DMS114 treated with DMSO at 0.1 percent for 48 hours (cell line): ENCODE results near the gene ADAM12.

Experiments used
- DNase-seq: peaks from one replicate; lab custom pipeline; 2025; ENCODE audit not compliant: unreplicated experiment; lab: John Stamatoyannopoulos, UW

ADAM12 gene

DNA sequence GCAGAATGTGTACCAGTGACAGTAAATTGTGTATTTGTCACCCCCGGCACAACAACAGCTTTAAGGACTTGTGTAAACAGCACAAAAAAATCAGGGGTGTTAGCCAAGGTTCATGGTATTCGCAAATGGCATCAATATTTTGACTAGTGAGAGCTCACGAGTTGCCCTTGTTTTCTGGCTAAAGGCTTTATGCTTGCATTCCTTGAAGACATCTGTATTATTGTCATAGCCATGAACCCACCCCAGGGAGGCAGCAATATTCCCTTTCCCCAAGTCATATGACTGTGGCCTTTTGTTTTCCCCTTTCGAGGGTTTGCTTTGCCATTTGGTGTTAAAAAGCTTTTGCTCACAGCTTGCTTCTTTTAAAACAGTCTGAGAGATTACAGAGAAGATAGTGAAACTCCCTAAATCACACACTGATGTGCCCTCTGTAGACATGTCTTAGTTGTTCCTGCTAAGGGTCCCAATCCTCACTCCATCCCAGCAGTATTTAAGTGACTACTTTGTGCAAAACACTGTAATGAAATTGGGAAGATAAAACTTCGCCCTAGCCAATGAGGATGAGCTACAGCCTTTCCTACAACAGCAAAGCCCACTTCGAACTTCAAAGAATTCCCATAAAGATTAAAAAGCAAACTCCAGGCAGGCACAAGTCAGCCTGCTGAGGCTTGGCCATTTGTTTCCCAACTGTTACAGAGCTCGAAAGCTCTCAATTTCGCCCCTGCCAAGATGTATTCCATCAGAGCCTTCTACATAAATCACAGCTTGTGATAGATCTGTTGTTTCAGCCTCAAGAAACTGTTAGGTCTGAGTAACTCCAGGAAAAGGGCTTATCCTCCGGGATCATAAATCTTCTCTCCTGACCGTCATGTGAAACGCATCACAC, 172.3 kb downstream of the ADAM12 start:
- DNase-seq, result no peak

DNA sequence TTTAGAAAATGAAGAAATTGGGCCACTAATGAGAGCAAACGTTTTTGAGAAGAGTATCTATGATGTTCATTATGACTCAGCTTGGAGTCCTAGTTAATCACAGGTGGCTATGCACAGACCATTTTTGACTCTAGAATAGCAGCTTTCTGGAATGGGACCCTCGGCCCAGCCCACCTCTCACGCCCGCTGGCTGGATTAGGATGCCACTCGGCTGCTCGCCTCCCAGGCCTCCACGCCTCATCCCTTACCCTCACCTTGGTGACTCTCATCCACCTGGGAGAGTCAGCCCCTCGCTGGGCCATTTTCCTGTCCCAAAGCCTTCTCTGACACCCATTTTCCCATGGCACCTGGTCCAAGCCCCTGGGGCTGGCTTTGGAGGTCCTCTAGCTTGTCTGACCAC, 173.6 kb downstream of the ADAM12 start:
- no peak for DNase-seq

DNA sequence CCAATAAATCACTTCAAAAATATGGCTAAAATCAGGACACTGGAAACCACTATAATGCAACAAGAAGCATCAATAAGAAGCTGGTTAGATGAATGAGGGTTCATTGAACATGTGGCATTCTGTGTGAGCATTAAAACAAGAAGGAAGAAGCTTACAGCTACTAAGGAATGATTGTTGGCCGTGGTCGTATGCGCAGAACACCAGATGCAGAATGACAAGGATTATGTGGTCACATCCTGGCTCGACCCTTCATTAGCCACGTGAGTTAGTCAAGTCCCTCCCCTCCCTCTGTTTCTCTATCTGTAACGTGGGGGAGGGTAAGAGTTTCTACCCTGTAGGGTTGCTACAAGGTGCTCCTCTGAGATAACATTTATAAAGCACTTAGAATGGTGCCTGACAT, 174.3 kb downstream of the ADAM12 start:
- DNase-seq, result no peak

DNA sequence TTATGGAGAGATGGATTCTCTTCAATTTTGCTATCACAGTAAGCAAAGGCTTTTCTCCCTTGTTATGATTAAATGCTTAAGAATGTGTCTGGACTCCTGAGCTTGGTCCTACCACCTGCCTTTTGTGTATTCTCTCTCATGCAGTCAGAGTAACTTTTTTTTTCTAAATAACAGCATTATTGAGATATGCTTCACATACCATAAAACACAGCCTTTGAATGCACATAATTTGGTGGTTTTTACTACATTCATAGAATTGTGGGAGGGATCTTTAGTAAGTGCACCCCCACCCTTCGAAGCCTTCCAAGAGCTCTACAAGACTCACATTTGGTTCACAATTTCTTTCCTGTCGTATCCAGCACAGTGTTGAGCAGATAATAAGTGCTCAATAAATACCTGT, 175.5 kb downstream of the ADAM12 start:
- no peak for DNase-seq

DNA sequence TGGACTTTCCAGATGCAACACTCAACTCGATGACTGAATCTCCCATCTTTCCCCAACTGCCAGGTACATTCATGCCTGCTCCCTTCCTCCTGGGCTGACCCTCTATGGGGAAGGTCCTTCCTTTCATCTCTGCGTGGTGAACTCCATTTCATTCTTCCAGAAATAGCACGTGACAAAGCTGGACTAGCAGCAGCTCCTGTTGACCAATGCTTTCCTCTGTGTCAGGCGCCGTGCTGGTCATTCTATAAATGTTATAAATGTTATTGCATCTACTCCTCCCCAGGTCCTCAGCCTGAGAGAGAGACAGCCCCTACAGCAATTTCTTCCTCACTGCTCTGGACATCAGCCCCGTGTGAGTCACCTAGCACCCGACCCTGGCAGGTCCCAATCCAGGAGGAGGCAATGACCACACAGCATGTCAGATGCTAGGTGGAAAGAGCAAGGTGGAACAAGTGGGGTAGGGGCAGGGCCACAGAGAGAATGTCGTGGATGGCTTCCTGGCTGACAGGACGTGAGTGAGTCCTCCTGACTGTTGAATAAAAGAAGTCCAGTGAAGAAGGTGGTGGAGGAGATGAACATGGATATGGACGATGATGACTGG, 178.1 kb downstream of the ADAM12 start:
- no peak for DNase-seq

DNA sequence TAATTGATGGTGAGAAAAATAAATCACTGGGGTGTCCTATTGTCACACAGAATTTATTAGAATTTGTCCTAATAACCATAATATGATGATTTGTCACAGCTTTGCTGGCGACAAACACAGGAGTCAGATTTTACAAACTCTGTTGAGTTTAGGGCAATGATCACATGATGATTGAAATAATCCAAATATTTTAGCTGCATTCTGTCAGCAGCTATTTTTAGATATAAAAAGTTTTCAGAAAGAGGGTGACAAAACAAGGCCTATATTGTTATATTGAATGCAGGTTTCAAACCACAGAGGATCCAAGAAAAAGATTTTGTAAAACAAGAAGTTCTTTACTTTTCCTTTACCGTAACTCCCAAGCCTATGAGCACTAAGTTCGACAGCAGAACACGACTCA, 178.8 kb downstream of the ADAM12 start:
- DNase-seq, result no peak

DNA sequence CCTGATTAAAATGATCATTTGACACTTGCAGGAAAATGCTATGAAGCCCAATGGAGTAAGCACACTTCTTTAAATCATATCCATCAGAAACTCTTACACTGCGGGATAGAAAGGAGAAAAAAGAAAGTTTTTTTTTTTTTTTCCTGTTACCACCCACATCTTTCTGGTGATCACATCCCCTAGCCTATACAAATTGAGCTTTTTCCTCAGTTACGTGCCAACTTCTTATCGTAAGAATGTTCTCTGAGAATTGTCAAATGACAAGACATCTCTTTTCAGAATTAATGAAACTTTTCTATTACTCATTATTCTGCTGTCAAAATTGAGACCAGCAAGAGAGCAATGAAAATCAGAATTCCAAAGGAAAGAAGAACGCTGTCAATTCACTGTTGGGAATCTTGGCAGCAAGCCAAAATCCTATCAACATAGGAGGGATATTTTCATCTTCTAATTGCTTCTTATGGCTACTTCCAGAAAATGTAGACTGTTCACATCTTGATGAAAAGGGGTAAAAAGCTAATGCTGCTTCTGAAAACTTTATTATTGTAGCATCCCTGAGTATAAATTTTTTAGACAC, 179.5 kb downstream of the ADAM12 start:
- DNase-seq, result no peak

DNA sequence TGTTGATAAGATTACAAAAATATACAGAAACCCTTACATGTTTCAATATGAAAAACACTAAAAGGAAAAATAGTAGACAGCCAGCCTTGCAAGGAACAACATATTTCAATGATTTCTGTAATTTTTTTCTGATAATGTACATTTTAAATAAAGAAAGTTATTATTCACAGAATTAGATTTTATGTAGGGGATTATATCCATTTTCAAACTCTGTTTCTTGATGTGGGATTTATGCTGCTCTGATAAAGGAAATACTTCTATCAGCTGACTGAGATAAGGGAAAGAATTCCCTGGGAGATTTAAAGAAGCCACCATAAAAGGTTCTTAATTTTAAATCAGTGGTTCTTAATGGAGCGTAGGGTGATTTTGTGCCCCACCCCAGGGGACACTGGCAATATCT, 180.4 kb downstream of the ADAM12 start:
- DNase-seq, result no peak

DNA sequence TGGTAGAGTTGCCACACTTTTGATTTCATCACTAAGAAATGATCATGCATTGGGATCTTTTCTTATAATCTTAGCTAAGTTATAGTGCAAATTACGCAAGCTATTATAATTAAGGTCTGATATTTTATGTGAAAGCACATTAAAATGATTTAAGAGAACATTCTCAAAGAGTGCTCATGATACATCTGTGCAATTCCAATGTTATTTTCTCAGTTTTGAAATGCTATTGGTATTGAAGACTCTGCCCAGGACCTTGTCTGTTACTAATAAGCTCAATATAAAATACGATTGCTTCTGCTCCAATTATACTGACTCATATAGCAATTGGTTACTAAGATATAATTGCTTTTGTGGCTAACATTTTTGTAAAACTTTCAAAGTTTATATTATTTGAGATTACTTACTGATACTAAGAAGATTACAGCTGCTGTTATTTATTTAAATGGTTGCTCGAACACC, 180.9 kb downstream of the ADAM12 start:
- no peak for DNase-seq

DNA sequence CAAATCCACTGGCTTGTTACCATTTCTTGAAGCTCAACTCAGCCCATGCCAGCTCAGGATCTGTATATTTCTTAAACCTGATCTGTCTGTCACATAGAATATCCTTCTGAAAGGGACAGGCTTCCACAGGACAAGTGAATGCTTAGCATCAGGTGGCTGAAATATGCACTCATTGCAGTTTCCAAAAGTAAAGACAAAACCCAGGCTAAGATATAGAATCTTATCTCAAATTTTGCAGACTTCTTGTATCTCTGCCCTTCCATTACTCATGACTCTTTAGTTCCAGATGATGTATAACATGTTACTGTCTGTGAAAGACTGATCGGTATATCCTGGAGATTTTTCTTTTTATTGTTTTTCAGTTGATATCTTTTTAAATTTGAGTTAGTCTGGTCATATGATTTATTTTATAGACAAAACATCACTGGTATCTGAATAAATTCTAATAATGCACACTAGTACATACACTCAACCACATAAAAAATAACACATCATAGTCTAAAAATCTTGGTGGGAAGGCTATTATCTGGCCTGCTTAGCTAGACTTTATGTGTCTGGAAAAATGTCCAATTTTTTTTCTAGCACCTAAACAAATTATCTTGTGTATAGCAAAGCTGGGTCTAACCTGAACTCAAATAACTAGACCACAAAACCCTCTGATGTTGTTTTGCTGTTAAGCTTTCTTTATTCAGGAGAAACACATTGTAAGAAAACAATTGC, 182.6 kb downstream of the ADAM12 start:
- DNase-seq, result no peak

DNA sequence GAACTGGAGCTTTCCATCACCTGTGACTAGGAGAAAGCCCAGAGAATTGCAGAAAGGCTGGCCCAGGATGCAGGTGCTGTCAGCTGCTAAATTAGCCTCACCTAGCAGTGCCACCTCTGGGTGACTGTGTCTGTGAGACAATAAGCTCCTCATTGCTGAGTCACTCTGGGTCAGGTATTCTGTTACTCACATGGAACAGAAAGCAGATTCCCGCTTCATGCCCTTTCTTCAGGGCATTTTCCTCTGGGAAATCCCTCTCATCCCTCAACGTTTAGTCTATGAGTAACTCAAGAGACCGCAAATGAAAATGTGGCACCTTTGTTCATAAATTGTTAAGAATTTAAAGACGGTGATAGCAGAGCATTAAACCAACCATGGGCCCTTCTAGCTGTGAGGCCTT, 184.0 kb downstream of the ADAM12 start:
- no peak for DNase-seq

DNA sequence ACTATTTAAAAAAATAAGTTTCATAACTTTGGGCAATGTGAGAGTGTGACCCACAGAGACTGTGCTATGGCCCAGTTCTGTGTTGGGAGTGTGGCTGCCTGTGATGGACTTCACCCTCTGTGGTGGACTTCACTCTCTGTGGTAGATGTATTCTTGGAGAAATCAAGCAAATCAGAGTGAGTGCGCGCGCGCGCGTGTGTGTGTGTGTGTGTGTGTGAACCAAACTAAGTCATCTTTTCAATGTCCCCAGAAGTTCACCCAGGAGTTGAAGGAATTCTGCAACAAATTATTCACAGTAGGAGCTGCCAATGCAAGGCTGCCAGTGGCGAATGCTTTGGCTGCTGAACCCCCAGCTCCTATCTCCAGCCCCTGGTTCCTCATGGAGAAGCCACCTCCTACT, 184.5 kb downstream of the ADAM12 start:
- DNase-seq, result no peak

DNA sequence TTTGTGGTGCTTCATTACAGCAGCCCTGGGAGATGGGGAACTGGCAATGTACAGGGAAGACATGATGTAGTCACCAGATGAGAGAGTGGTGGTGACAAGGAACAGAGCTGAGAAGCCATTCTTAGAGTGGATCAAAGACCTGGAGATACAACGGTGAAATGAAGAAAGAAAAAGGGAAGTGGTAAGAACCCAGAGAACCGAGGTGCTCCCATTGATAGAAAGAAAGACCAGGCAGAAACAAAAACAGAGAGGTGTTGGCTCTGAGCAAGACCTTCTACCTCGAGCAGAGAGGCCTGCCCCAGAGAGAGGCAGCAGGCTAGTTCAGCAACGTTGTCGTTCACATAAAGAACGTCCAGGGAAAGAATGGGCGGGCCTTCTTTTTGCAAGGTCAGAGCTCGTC, 186.7 kb downstream of the ADAM12 start:
- DNase-seq, result no peak

DNA sequence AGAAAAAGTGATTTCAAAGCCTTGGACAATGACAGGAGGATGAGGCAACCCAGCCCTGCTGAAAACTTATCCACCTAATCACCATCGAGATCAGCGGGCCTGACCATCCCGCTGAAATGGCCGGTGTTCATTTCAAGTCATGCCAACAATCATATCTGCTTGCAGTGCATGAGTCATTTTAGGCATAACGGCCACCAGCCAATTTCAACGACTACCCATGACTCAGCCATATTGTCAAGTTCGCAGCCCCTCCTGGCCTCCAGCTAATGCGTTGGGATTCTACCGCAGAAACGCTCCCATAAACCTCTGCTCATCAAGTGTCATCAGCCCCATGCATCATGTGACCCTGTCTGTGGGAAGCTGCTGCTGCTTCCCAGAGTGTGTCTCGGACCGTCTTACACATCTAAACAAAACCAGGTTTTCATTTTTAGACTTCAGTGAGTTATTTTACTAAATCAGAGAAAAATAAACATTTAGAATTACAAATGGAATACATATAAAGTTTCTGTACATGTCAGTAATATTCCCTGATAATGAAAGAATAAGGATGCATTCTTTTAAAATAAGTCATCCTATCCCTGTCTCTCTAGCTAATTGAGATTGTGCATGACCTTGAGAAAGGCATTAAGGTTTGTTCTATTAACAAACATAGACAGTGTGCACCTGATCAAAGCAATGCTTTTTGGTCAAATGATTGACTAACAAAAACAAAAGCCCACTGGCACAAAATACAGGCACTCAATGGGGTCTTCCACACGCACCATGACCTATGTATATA, 188.9 kb downstream of the ADAM12 start:
- DNase-seq, result no peak

DNA sequence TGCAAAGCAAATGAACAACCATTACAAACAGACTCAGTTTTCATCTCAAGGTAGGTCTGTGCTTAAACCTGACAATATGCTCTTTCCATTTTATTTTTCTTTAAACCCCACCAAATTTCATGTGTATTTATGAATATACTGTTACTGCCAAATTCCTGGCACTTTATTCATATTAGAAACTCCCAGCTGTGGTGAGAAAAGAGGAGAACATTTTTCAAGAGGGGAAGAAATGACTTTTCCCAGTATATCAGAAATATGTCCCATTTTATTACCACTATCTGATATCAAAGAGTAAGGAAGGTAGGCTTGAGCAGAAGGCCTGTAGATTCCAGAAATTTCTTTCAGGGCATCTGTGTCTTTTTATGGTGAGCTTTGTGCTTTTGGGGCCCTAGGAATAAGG, 189.6 kb downstream of the ADAM12 start:
- DNase-seq, result no peak

DNA sequence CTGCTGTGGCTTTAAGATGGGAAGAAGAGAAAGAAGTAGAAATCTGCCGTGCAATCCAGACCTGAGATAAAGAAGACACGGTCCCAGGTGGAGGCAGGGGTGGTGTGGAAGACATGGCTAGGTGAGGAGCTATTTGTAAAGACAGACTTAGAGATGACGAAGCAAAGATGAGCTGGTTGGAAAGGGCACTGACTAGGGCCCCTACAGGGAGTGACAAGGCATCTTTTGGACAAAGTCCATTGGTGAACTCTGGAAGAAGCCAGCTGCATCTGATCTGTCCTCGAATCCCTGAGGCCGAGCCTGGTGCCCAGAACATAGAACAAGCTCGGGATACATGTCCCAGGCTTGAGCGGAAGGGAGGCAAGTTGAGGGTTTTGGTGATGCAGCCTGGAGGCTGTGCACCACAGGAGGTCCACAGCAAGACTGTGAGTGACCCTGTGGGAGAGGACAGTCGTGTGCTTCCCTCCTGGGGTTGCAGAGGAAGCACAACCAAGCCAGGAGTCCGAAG, 191.2 kb downstream of the ADAM12 start:
- DNase-seq, result no peak

DNA sequence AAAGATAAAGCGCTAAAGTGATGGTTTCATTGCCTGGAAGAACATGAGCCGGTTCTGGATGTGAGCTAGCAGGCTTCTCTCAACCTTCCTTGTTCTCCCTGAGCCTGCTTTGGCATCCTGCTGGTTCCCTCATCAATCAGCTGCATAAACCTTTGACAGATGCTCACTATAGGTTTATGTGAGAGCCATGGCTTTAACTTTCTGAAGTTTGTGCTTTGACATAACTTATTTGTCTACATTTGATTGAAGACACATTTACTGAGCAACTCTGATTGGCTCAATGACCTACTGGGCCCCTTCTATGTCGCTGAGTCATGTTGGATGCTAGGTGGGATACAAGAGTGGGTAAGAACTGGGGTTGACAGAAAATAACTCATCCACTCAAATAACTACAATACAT, 192.0 kb downstream of the ADAM12 start:
- no peak for DNase-seq

DNA sequence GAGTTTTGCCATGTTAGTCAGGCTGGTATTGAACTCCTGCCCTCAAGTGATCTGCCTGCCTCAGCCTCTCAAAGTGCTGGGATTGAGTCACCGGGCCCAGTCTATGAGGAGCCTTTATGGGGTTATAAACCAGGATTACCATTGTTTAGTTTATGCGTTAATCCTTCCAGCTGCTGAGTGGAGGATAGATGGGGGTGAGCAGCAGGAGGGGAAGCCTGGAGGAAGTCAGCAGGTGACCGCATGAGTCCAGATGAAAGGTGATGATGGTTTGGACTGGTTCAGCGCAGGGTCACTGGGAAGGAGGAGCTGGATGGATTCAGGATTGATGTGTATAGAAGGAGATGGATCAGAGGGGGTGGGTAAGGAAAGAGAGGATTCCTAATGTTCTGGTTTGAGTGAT, 197.1 kb downstream of the ADAM12 start:
- no peak for DNase-seq

DNA sequence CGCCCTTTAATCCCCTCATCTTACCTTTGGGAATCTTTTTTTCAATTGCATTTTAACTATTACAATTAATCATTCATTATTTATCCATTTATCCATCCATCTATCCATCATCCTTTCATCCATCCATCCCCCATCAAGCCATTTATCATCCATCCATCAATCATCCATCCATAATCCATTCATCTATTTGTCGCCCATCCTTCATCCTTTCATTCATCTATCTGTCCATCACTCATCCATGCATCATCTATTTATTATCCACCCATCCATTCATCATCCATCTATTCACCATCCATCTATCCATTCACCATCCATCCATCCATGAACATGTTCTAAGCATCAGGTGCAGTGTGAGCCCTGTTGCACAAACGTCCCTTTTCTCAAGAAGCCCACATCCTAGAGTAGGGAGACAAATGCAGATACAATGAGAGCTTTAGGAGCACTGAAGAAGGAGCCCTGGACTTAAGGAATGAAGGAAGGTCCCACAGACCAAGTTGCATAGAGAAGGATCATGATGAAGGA, 199.5 kb downstream of the ADAM12 start:
- DNase-seq, result no peak

DNA sequence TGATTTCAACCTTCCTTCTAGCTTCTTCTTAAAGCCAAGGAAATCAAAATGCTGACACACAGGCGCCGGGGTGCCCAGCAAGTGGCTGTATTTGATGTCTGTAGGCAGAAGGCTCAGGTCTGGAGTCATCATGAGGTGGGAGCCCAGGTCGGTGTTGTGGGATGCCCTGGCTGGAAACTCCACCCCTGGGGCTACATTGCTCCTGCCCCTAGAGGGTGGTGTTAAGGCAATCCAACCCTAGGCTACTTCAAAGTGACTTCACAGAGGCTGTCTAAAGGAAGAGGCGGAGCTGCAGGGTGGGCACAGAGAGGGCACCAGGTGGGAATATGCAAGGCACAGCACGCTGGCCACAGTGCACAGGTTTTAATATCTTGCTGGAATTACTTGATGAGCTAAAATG, 200.9 kb downstream of the ADAM12 start:
- no peak for DNase-seq
